ENCODE results near the gene FKBP6. TPM values are rescaled to one million over a fixed set of nuclear protein-coding genes. Genes with fewer than 3 reads are reported as not detected.
"Not testable (repeated sequence)": the region's sequence is repeated elsewhere in the genome, so short reads cannot be mapped to it uniquely, and the experiment has no call there.

Gene FKBP6
- total RNA-seq, 1 donor from 2014 or later: not detected

DNA sequence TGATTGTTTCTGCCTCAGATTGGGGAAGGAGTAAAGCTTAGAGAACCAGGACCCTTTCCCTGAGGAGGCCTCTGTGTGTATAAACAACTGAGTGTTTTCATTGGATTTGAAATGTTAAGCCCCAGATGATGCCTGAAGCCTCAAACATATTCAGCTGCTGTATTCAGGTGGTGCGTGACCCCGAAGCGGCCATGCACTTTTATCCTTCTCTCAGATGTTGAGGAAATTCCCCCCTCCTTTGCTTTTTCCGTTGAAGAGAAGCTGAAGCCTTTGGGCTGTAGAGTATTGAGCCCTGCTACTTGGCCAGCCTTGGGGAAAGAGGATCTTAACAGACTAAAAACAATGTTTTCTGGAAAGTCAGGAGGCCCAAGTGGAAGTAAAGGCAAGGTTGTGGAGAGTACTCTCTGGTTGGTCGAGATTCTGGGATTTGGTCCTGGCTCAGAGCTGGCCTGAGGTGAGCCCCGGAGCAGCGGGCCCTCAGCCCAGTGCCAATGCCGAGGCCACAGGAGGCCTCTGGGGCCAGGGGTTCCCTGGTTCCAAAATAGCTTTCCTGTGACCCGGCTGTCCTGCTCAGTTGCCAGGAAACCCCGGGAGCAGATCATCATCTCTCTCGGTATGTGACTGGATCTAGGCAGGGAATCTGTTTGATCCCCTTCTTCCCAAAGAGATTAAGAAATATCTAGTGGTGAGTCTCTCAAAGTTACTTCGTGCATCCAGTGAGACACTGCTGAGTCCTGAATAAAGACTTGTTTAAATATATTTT lies 22.5 kb downstream of the FKBP6 start:
- intact Hi-C loops (cut with DNase I): no loop called here
- DNase-seq (ENCODE audit: missing footprints): no peak
- no peak for ATAC-seq

GRCh38 chr7:73351447-73352167 lies 23.6 kb downstream of the FKBP6 start:
- ATAC-seq (no peak), DNase-seq (ENCODE audit: missing footprints) (no peak)
- intact Hi-C loops (cut with DNase I): no loop called here

DNA sequence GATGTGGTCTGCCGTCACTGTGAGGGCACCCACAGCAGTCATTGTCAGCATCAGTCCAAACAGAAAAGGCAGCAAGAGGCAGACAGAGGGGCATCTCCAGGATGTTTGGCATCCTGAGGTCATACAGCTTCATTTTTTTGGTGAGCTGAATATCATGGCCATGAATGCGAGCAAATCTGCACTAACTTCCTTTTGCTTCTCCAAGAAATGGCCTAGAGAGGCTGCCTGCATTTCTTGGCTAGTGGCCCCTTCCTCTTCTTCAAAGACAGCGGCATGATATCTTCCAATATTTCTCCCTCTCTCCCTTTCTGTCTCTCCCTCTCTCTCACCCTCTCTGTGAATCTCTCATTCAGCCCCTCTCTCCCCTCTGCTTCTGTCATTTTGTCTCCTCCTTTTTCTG lies 24.8 kb downstream of the FKBP6 start:
- no peak for DNase-seq (ENCODE audit: missing footprints)
- intact Hi-C loops (cut with DNase I): no loop called here
- ATAC-seq: no peak

DNA sequence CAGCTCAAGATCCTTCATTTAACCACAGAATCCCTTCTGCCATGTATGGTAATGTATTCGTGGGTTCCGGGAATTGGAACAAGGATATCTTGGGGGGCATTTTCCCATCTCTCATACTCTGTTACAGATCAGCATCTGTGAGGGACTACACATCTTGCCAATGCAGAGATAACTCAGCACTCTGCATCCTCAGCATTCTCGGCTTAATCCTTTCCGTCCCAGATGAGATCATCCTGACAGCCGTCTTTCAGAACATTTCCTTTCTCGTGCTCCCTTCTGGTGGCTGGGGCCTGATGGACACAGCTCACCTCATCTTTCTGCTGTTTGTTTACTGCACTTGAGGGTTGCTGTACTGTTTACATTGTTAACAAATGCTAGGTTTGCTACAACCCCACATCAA lies 25.3 kb downstream of the FKBP6 start:
- ATAC-seq: no peak
- DNase-seq (ENCODE audit: missing footprints): no peak
- intact Hi-C loops (cut with DNase I): no loop called here

DNA sequence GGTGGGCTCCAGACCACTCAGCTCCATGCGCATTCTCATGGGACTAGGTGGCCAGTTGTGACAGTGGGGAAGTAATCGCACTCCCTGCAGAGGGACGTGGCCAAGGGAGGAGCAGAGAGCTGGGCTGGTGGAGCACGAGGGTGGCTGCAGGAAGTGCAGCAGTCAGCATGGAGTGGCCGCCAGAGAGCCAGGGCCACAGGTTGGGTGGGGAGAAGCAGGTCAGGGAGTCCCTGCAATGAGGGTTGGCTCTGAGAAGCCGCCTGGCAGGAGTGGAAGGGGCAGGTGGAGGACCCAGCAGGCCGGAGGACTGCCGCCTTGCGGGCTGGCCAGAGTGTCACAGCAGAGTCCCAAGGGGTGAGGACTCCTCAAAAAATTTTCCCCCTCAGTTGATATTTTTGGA lies 26.2 kb downstream of the FKBP6 start:
- ATAC-seq (no peak), DNase-seq (ENCODE audit: missing footprints) (no peak)
- intact Hi-C loops (cut with DNase I): no loop called here

GRCh38 chr7:73354821-73355220 lies 26.9 kb downstream of the FKBP6 start:
- no peak for ATAC-seq

GRCh38 chr7:73356159-73356558 lies 28.2 kb downstream of the FKBP6 start:
- DNase-seq (ENCODE audit: missing footprints) (no peak), ATAC-seq (no peak)
- intact Hi-C loops (cut with DNase I): no loop called here

More at GRCh38 chr7:73354821-73355220, 26.9 kb downstream of the FKBP6 start:
- DNase-seq (ENCODE audit: missing footprints): no peak
- intact Hi-C loops (cut with DNase I): no loop called here

DNA sequence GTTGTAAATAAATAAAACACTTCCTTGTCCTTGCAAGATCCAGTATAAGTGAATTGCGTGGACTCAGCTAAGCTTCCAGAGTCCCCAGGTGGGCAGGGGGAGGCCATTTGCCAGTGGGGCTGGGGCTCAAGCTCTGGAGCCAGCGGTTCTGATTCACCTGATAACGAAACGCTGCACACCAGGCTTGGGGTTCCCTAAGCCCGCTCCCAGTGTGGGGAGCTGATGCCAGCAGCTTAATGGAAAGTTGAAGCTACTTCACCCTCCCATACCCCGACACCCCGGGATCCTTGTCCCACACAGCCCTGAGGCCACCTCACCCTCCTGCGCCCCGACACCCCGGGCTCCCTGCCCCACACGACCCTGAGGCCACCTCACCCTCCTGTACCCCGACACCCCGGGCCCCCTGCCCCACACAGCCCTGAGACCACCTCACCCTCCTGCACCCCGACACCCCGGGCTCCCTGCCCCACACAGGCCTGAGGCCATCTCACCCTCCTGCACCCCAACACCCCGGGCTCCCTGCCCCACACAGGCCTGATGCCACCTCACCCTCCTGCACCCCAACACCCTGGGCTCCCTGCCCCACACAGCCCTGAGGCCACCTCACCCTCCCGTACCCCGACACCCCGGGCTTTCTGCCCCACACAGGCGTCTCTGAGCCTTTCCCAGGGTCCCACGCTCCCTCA lies 30.8 kb downstream of the FKBP6 start:
- ATAC-seq: no peak
- intact Hi-C loops (cut with DNase I): no loop called here
- DNase-seq (ENCODE audit: missing footprints): no peak

- intact Hi-C loops (cut with DNase I): no loop called here
- DNase-seq (ENCODE audit: missing footprints) (no peak), ATAC-seq (no peak)
Measured at GRCh38 chr7:73359306-73359705, 31.3 kb downstream of the FKBP6 start.

DNA sequence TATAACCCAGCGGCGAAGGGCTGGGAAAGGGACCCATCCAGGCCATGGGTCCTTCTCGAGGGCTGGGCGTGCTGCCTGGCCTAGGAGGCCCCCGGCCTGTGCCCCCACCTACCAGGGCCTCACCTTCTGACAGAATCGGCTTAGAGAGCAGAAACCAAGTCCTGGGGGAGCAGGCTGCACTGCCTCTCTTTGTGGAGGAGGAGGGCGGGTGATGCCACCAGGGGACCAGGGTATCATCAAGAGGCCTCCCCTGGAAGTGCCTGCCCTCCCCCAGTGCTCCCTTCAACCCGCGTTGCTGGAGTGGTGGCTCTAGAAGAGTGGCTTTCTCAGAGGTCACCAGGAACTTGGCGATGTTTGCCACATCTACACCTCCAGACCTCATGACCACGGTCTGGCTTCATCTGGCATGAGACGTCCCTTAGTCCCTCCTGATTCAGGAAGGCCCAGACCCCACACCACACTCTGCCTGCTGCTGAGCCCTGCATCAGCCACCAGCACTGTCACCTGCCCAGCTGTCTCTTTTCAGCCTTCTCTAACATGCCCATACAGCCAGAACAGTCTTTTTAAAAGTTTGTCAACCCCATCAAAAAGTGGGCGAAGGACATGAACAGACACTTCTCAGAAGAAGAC lies 31.9 kb downstream of the FKBP6 start:
- DNase-seq (ENCODE audit: missing footprints) (no peak), ATAC-seq (no peak)
- intact Hi-C loops (cut with DNase I): no loop called here

DNA sequence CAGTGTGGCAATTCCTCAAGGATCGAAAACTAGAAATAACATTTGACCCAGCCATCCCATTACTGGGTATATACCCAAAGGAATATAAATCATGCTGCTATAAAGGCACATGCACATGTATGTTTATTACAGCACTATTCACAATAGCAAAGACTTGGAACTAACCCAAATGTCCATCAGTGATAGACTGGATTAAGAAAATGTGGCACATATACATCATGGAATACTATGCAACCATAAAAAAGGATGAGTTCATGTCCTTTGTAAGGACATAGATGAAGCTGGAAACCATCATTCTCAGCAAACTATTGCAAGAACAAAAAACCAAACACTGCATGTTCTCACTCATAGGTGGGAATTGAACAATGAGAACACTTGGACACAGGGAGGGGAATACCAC lies 32.6 kb downstream of the FKBP6 start:
- intact Hi-C loops (cut with DNase I); DNase-seq (ENCODE audit: missing footprints): not testable (repeated sequence)

DNA sequence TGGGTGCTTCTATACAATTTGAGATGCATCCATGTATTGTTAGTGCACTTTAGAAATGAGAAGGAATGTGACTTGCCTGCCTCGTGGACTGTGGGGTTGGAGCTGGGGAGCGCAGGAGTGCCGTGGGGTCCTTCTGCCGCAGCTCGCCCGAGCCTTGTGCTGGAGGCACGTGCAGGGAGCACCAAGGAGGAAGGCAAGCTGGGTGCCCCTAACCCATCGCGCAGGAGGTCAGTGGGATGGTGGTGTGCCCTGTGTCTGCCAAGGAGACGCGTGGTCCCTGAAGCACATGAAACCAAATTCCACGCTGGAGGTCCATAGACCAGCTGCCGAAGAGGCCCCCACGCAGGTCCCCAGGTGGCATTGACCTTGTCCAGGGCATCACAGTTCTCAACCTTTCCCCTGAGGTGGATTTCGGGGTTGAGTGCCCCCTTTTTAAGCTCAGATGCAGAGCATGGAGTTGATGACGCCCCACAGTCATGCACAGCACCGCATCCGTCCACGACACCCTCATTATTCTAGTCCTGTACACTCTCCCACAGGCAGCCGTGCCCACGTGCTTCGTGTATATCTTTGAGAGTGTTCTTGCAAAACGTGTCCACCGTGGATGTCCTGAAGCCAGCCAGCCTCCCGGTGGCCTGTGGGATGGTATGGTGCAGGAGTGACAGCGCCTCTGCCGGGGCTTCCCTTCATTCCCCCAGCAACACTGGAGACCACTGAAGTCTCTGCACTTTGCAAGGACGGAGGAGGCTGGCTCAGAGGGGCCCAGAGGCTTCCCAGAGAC lies 35.5 kb downstream of the FKBP6 start:
- ATAC-seq: no peak
- DNase-seq (ENCODE audit: missing footprints): no peak
- intact Hi-C loops (cut with DNase I): no loop called here

More for the DNA sequence above, 32.6 kb downstream of the FKBP6 start:
- not testable (repeated sequence) for ATAC-seq

- ATAC-seq (no peak), DNase-seq (ENCODE audit: missing footprints) (no peak)
- intact Hi-C loops (cut with DNase I): no loop called here
Measured at GRCh38 chr7:73364006-73364728, 36.2 kb downstream of the FKBP6 start.

GRCh38 chr7:73366127-73366526 lies 38.2 kb downstream of the FKBP6 start:
- intact Hi-C loops (cut with DNase I): no loop called here
- DNase-seq (ENCODE audit: missing footprints) (no peak), ATAC-seq (no peak)

DNA sequence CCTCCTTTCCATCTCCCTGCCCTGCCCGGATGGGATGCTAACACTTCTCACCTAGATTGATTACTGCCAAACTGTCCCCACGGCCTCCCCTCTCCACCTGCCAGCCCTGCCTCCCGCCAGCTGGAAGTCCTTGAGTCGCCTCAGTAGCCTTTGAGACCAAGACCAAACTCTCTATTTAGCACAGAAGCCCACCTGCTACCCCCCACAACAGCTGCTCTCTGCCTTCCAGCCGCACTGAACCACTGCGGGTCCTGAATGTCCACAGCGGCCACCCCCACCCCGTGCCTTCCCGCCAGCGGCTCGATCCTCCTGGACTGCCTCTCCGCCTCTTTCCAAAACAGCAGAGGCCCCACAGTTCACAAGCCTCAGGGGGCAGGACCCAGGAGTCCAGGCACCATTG lies 39.0 kb downstream of the FKBP6 start:
- no peak for DNase-seq (ENCODE audit: missing footprints)
- intact Hi-C loops (cut with DNase I): no loop called here
- ATAC-seq: no peak

- intact Hi-C loops (cut with DNase I): no loop called here
- DNase-seq (ENCODE audit: missing footprints) (no peak), ATAC-seq (no peak)
Measured at GRCh38 chr7:73369009-73369408, 41.0 kb downstream of the FKBP6 start.

DNA sequence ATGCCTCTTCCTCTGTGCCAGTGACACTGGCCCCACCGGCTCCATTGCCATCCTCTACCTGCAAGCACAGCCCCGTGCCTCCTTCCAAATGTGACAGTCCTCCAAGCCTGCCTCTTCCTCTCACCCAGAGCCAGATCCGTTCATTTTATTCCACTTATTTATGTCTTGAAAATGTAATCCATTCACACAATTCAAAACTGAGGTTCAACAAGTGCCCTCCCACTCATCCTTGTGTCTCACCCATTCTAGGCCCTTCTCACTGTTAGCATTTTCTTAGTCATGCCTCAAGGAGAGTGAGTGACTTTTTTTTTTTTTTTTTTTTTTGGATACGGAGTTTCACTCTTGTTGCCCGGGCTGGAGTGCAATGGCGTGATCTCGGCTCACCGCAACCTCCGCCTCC lies 41.7 kb downstream of the FKBP6 start:
- intact Hi-C loops (cut with DNase I): no loop called here
- no peak for DNase-seq (ENCODE audit: missing footprints)
- no peak for ATAC-seq

DNA sequence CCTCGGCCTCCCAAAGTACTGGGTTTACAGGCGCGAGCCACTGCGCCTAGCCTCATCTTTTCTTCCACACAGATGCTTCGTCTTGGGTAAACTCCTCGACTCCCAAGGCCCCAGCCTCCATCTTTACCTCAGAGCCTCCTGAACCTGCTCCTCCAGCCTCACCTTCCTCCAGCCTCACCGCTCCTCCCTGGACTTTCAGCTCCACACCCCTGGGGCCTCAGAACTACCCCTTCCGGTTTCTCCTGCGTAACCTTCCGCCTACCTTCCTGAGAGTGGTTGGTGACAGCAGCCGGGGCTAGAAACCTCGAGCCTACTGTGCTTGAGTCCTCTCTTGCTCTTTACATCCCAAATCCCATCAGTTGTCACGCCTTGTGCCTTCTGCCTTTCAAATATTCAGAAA lies 45.8 kb downstream of the FKBP6 start:
- DNase-seq (ENCODE audit: missing footprints): no peak
- no peak for ATAC-seq
- intact Hi-C loops (cut with DNase I): no loop called here
